Measurements from ENCODE around the gene MCTP2.

MCTP2 gene, protein sequence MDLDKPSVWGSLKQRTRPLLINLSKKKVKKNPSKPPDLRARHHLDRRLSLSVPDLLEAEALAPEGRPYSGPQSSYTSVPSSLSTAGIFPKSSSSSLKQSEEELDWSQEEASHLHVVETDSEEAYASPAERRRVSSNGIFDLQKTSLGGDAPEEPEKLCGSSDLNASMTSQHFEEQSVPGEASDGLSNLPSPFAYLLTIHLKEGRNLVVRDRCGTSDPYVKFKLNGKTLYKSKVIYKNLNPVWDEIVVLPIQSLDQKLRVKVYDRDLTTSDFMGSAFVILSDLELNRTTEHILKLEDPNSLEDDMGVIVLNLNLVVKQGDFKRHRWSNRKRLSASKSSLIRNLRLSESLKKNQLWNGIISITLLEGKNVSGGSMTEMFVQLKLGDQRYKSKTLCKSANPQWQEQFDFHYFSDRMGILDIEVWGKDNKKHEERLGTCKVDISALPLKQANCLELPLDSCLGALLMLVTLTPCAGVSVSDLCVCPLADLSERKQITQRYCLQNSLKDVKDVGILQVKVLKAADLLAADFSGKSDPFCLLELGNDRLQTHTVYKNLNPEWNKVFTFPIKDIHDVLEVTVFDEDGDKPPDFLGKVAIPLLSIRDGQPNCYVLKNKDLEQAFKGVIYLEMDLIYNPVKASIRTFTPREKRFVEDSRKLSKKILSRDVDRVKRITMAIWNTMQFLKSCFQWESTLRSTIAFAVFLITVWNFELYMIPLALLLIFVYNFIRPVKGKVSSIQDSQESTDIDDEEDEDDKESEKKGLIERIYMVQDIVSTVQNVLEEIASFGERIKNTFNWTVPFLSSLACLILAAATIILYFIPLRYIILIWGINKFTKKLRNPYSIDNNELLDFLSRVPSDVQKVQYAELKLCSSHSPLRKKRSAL

DNA sequence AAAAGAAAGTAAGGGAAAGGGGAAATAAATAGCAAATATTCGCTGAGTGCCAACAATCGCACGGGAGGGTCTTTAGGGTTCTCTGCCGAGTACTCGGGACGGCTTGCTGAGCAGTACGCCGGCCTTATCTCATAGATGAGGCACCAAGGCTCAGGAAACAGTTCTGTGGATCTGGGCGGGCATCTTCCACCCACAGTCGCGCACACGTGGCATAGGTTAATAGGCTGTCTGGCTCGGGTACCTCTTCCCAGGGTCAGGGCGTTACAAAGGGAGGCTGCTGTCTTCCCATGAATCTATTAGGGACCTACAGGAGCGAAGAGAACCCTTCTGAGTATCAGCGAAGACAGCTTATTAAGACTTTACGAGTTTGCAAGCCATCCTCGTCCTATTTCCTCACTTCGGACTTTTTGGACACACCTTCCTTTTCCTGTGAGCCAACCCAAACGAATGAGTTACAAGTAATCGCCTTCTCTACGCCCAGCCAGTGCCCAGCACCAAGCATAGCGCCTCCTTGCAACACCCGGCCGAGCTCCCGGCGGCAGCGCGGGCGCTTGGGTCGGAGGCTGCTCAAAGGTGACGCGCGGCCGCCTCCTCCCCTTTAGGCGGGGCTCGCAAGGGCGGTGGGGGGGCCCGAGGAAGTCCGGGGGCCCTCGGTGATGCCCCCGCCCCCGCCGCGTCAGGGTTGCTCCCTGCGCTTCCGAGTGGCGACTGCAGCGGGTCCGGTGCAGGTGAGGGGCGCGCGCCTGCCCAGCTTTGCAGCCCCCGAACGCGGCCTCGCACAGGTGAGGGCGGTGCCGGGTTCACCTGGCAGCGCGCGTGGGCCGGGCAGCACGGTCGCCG is at the start of gene MCTP2:
Gene MCTP2, plus strand, starts transcription at position 679 of the 840 bp plus-strand sequence. CDS start 66,705 bp downstream, outside the sequence.
- peak; percentile 2 for DNase-seq

DNA sequence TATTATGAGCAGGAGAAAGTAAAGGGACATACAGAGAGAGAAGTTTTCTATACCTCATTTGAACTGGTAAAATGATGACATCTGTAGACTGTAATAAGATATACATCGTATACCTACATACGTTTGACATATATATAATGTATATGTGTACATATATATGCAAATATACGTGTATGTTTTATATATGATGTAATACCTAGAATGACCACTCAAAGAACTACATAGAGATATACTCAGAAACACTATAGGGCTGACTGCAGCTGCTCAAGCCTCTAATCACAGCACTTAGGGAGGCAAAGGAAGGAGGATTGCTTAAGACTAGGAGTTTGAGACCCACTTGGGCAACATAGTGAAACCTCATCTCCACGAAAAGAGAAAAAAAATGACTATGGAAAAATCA is 48.5 kb upstream of the MCTP2 start:
- DNase-seq, result no peak

DNA sequence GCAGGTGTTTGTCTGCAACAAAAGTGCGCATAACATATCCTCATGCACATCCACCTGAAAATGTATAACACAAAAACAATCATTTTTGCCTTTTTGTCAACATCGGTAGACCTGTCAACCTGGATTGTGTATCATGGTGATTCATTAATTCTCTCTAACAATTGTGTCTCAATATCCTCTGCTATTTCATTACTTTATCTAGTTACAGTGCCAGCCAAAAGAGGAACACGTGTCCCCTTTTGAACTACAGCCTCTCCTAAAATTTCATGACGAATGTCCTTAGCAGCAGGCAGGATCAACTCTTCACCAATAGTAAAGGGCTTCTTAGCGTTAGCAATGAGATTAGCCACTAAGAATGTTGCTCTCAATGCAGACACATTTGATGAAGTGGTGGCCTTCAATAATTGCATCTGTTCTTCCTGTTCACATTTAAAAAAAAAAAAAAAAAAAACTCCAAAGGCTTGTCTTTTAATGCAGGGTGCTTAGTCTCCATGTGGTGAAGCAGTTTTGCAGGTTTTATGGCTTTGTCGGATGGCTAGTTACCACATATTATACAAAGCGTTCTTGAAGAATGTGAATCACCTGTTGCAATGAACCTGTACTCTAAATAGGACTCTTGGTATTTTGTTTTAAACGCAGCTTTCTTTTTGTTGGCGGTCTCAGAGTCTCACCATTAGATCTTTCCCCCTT is 45.7 kb upstream of the MCTP2 start:
- DNase-seq, result no peak

DNA sequence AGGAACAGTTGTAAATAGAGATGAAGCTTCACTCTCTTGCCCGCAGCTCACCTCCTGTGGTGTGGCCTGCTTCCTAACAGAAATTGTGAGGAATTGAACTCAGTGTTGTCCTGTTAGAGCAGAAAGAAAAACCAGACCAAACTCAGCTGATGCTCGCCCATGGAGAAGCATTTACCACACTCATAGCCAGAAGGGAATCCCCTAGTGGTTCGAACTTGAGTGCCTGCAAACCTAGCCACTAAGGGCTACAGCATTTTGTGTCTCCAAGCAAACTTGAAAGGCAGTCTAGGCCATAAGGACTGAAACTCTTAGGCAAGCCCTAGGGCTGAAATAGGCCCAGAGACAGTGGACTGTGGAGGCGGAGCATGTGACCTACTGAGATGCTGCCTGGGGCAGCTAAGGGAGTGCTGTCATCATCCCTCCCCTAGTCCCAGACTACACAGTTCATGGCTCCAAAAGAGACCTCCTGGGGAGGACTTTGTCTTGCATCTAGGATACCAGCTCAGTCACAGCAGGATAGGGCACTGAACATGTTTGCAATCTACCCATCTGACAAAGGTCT is 44.5 kb upstream of the MCTP2 start:
- DNase-seq, result no peak

DNA sequence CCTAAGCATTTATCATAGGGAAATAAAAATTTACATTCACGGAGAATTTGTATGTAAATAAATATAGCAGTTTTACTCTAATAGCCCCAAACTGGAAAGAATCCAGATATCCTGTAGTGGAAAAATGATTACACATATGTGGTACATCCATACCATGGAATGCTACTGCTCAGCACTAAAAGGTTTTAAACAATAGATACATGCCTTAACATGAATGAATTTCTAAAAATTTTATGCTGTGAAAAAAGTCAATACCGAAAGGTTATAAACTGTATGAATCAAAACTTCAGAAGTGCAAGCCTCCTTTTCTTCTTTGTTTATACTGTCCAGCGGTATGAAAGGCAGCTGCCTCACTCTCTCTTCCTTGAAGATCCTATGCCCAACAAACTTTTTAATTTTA is 37.5 kb upstream of the MCTP2 start:
- DNase-seq, result no peak

DNA sequence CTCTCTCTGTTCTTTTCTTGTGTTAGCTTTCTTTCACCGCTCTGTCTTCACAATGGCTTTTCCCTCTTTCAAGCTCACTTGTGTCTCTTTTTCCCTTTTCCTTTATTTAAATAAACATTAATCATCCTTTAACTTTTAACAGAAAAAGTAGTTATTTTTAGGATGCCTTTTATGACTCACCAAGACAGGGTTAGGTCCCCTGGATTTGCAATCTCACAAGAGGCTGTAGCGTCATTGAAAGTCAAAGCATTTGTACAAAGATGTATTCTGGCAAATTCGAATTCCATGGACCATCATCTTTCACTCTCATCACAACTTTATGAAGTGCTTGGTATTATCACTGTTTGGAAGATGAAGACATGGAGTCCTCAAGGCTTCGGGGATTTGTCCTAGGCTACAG is 34.8 kb upstream of the MCTP2 start:
- no peak for DNase-seq

DNA sequence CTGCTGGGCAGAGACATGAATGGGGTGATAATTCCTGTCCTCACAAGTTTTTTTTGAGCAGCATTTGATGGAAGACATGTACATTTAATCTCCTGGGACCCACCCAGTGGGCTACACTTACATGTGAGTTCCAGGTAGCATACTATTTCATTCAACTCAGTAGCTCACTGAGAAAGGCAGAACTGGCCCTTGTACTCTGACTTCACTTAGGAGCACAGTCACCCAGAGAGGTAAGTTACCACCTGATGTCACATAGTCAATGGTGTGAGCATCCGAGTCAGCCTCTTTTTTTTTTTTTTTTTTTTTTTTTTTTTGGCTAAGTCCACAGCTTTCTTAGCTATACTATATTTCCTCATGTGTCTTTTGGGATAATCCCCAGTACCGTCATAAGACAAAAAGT is 32.7 kb upstream of the MCTP2 start:
- no peak for DNase-seq

DNA sequence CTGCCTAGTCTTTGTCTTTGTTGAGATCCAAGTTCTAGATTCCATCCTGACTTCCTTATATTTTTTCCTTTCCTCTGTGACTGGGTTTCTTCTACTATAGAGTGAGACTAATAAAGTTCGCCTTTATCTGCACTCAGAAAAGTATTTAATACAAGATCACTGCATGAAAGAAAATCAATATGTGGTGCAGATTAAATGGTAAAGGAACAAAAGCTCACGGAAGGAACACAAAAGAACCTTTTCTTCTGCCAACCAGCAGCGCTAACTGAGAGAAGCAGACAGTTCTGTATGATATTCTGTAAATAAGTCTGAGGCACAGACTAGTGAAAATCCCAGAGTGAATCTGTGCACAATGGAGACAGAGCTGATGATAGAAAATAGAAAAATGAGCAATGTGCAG is 31.6 kb upstream of the MCTP2 start:
- no peak for DNase-seq

DNA sequence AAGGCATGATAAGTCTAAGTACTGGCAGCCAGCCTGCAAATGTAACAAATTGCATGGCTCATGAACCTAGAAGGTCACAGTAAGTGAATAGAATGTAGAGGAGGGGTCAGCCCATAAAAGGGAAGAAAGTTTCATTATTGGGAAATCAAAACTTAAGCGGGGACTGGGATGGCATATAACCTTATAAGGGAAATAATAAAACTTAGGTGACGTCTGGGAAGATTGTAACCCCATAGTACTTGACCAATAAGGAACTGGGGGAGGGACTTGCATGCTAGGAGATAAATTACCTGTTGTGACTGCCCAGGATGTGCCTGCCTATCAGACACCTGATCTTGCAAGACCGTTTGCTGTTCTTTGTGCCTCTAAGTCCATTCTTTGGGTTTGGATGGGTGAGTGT is 28.1 kb upstream of the MCTP2 start:
- DNase-seq, result no peak

DNA sequence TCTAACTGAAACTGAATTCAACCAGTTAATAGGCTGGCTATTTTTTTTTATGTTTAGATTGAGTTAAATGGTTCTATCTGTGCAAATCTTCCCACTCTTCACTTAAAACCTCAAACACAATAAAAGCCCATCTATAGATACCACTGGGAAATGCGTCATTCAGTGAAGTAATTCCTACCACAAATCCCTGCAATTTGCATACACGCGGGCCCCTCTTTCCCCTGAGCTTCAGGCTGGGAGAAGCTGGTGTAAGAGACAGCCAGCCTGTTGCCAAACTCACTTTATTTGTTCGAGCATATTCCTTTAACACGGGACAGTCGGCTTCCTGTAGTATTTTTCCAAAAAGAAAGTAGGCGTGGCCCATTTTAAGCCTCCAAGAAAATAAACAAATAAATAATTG is 26.0 kb upstream of the MCTP2 start:
- no peak for DNase-seq

DNA sequence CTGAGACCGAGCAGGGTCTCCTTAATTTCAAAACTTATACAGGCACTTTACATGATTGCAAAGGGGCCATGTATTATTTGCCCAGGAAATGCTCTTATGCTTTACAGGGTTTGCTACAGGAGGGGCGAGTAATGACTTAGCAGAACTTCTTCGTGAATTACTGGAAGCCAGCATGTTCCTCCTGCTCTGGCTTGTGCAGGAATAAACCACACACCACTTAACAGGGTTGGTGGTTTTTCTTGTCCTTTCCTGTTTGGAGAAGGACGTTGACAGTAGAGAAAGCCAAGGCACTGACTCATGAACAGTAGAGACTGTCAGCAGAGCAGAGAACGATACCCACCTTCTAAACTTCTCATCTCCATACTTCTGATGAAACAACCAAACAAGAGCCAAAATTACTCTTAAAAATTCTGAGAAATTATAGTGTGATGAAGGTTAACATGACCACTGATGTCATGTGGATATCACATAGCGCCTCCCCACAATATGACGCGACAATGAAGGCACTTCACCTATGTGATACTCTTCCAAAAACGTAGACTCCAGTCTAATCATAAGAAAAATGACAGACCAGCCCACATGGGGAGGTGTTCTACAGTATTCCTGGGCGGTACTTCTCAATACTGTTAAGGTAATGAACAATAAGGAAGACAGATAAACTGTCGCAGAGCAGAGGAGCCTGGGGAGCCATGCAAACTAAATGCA is 24.7 kb upstream of the MCTP2 start:
- no peak for DNase-seq

DNA sequence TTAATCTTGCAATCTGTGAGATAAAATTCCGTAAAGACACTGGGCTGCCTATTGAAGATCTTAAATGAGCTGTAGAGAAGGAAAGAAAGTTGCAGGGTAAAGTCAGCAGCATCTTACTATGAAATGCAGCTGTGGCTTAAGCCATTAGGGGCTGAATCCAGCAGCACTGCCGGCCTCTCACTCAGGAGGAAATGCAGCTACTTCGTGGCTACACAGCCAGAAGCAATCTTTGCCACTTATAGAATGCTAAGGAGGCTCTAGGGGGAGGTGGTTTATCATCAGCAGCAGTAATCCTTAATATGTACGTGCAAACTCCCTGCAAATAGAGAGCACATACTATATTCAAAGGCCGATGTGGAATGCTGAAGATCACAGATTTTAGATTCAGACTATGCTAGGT is 19.1 kb upstream of the MCTP2 start:
- no peak for DNase-seq

DNA sequence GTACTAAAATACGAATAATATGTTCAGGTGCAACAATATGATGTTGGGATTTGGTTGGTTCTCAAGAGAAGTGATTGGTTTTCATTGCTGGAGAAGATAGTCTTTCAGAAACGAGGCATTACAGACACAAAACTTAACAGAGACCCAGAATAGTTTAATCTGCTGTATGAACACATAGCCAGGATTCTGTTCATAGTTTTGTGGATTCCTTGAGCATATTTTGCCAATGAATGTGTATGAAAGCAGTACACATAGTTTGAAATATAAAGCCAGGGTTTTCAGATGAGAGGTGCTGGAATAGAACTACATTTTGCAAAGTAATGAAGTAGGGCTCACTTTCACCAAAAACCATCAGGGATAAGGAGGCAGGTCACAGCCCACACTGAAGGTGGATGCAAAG is 5.7 kb upstream of the MCTP2 start:
- no peak for DNase-seq

DNA sequence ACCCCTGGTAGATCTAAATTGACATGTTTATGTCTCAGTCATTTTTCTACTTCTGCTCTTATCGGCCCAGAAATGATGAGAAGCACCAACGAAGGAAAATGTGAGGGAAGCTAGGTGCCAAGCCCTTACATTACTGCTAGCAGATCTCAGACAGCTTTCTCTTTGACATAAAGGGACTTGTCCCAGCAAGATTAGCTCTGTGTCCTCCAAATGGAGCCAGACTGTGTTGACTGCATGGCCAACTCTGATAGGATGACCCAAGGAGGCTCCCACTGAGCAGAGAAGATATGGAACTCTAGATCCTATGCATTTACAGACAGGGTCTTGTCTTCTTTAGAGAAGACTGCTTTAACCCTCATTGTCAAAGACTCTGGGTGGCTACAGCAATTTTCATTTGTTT is 2.8 kb upstream of the MCTP2 start:
- DNase-seq, result no peak

DNA sequence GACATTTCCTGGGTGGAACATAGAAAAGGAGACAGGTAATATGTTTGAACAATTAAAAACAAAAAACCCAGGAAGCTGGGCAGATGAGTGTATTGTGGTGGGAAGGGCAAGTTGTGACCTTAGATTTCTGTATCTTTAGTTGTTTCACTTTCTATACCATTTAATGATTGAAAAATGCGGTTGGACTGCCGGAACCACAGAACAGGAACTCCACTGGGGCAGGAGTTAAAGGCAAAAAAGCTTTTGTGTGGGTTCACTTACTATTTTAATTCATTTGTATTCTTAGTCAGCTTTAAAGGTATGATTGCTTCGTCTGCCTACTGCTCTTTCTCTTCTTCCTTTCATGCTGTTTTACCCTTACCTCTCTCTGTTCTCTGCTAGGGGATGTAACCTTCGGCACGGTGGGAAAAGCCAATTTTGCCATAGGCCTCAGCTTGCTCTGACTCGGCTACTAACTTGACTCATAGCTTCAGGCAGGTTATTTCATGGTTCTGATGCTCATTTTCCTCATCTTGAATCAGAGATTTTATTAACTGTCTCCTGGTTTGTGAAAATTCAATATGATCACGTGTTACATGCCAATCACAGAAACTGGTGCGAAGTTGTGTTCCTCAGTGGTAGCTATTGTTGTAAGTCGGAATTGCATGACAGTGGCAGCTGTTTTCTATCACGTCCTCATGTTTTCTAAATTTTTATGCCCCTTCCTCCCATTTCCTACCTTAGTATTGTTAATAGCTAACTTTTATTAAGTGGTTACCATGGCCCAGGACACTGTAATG is 1.6 kb upstream of the MCTP2 start:
- no peak for DNase-seq

DNA sequence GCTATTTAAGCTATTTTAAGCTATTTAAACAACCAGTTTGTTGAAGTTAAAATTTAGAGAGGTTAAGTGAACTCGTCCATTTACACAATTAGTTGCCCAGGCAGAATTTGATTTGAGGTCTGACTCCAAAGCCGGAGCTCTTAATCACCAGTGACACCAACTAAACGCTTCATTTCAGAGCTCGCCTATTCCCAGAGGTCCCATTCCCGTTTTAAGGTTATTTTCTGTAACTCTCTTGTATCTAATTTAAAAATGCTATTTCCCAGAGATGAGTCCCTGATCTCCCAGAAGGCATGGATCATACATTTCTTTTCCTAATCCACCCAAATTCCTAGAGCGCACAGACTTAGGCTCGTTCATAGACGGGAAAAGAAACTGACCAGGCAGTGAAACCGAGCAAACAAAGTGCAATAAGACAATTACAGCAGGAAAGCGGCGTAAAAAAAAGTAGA is 904 bp upstream of the MCTP2 start:
- DNase-seq, result no peak

DNA sequence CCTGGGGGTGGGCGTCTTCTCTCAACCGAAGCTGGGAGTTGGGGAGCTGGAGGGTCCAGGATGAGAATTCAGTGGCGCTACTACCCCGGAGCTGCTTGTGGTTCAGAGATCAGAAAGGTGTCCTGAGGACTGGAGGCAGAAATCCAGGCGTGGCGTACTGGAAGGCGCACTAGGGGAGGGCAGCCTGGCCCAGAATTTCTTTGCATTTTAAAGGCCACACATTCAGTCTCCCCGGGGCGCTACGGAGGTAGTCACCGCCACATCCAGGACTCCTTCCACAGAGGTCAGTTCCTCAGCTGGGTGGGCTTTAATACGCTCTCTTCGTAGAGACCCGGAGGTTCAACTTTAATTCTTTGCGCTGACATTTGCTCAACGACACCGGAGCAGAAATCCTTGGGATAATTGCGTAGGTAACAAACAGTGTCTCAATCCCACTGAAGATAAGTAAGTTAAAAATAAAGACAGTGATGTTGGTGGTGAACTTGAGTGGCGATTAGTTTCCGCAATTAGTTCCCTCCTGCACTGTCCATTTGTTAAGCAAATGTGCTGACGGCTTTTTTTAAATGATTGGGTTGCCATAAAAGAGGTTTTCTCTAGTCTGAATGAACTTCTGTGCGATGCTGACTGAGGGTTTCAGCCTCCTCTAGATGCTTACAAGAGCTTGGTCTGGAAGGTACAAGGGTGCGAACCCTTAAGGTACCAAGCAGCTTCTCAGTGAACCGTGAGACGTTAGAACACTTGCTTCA is 535 bp downstream of the MCTP2 start:
- DNase-seq, result no peak

DNA sequence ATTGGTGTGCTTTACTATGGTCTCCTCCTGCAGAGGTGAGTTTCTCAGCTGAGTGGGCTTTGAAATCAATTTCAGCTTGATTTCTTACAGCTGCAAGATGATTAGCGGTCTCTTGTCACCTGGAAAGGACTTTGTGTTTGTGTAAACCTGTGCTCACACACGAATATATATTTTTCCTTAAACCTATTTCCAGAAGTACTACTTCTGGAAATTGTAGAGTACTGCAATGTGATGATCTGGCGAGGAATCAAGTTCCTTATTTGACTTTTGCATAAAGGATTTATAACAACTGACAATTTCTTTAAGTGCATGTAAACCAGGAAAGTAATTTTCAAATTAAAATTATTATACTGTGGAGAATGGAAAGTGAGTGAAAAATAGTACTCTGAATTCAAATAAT is 2.1 kb downstream of the MCTP2 start:
- no peak for DNase-seq

DNA sequence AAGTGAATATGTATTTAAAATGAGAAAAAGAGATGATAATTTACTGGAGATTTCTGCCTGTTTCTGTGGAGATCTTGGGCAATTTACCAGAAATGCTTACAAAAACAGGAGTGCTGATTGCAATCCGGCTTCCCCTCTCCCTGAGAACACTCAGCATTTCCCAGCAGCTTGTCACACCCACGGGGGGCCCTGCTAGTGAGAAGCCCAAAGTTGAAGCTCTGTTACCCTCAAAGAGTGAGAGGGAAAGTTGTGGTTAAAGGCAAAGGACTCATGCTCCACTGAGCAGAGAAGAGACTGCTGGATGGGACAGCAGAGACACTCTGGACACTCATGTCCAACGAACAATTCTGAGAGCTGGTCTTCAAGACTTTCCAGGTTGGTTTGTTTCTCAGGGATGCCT is 2.9 kb downstream of the MCTP2 start:
- no peak for DNase-seq

DNA sequence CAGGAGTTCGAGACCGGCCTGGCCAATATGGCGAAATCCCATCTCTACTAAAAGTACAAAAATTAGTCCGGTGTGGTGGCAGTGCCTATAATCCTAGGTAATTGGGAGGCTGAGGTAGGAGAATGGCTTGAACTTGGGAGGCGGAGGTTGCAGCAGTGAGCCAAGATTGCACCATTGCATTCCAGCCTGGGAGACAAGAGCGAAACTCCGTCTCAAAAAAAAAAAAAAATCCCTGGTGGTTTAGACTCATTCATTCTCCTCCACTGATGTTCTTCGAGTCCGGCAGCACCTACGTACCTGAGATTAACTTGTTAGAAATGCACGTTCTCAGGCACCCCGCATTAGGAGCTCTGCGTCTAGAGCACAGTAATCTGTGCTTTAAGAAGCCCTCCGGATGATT is 3.7 kb downstream of the MCTP2 start:
- no peak for DNase-seq

All from NCI-H1092 (cell line).